Breast epithelium (tissue), 3 donors: ENCODE measurements around the gene DHX57.

Experiments
- POLR2A ChIP-seq: fragments of 450-650 bp; IDR thresholded peaks from one replicate; pipeline ENCODE4 v1.6.1; 2016; ENCODE audit warnings: antibody characterized with exemption, mild to moderate bottlenecking, moderate library complexity
- TF ChIP-seq, protein P1 (sequence below), 3 donors: fragments of 450-650 bp; IDR thresholded peaks; one replicate each; pipeline ENCODE4 v1.5.1; 2016 to 2017; ENCODE audit warnings: antibody characterized with exemption in 3 of 3, mild to moderate bottlenecking in 3 of 3, moderate library complexity in 3 of 3

DNA sequence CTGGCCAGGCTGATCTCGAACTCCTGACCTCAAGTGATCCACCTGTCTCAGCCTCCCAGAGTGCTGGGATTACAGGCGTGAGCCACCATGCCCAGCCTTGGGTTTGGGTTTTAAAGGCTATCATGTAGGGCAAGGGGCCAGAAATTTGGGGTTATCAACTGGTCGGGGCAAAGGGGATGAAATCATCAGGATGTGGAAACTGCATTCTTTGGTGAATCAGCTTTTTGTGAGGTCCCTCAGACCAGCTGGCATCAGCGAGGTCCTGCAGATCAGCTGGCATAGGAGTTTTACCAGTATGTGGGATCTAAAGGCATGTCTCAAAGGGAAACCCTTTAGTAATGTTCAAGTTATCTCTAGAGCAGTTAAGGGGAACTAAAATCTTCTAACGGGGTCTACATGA, 104.1 kb downstream of the DHX57 start:
- TF ChIP-seq, protein P1, sequence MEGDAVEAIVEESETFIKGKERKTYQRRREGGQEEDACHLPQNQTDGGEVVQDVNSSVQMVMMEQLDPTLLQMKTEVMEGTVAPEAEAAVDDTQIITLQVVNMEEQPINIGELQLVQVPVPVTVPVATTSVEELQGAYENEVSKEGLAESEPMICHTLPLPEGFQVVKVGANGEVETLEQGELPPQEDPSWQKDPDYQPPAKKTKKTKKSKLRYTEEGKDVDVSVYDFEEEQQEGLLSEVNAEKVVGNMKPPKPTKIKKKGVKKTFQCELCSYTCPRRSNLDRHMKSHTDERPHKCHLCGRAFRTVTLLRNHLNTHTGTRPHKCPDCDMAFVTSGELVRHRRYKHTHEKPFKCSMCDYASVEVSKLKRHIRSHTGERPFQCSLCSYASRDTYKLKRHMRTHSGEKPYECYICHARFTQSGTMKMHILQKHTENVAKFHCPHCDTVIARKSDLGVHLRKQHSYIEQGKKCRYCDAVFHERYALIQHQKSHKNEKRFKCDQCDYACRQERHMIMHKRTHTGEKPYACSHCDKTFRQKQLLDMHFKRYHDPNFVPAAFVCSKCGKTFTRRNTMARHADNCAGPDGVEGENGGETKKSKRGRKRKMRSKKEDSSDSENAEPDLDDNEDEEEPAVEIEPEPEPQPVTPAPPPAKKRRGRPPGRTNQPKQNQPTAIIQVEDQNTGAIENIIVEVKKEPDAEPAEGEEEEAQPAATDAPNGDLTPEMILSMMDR (IDR thresholded peaks at IDR 0.05): no peak
- TF ChIP-seq POLR2A: no peak
